GM12878 (cell line): Measurements from ENCODE around the gene TRANK1. TPM values are rescaled to one million over a fixed set of nuclear protein-coding genes. Genes with fewer than 3 reads are reported as not detected.

ENCODE experiments used
- ATAC-seq: fragments of 200-7000 bp; cut with Tn5 transposase; 3 replicates; pipeline ENCODE4 v1.9.1; 2020; ENCODE audit warnings: mild to moderate bottlenecking, moderate library complexity
- BruUV-seq: library from RNA; stranded (reverse); fragments of 400-500 nt; replicated peaks from 2 replicates; lab custom pipeline; 2021; lab: Mats Ljungman, UMichigan
- CTCF ChIA-PET: fragments of 300-600 bp; sonication (Branson Sonifier 250); formaldehyde crosslinking; extraction: SDS; loops from one replicate; lab custom pipeline; 2021; ENCODE audit warnings: inconsistent platforms; lab: Yijun Ruan, JAX
- POLR2A ChIA-PET: fragments of 350-600 bp; formaldehyde crosslinking; extraction: SDS; loops from one replicate; lab custom pipeline; 2021; ENCODE audit warnings: inconsistent platforms; lab: Charles Lee
- RAD21 ChIA-PET: fragments of 300-600 bp; sonication (Branson Sonifier 250); formaldehyde crosslinking; loops from one replicate; lab custom pipeline; 2023; ENCODE audit warnings: antibody characterized with exemption; ENCODE audit not compliant: unreplicated experiment; lab: Charles Lee
- SMC1A ChIA-PET: fragments of 300-600 bp; sonication (Branson Sonifier 250); formaldehyde crosslinking; loops from one replicate; lab custom pipeline; 2023; ENCODE audit not compliant: unreplicated experiment, uncharacterized antibody; lab: Charles Lee
- DNase-seq: peaks from one replicate; pipeline ENCODE4 v3.0.0-alpha.2; 2011; ENCODE audit warnings: low read depth, low spot score
- FAIRE-seq: peaks from 3 replicates; lab custom pipeline; 2011; peaks lifted over from hg19 to GRCh38; lab: Jason Lieb, UNC
- H2AFZ ChIP-seq: 2 replicates; pipeline ENCODE4 v1.6.0; 2011; ENCODE audit warnings: low read depth, low read length, control low read depth; ENCODE audit not compliant: control insufficient read depth
- H3K27ac ChIP-seq: 2 replicates; pipeline ENCODE4 v1.5.1; 2011; ENCODE audit warnings: control low read depth; ENCODE audit not compliant: control insufficient read depth, insufficient read depth
- H3K27me3 ChIP-seq, 2 experiments: replicated peaks in 1 of 2; 2 replicates each; pipeline versions ENCODE4 v1.6.0 to v1.6.1; 2011; ENCODE audit warnings: low read length in 1 of 2; ENCODE audit not compliant: control insufficient read depth in 2 of 2, insufficient read depth in 2 of 2
- H3K36me3 ChIP-seq, 2 experiments: 2 replicates each; pipeline ENCODE4 v1.5.1; 2011; ENCODE audit warnings: low read length in 1 of 2; ENCODE audit not compliant: control insufficient read depth in 2 of 2, insufficient read depth in 2 of 2
- H3K4me1 ChIP-seq: 2 replicates; pipeline ENCODE4 v1.6.1; 2011; ENCODE audit warnings: mild to moderate bottlenecking, low read length, moderate library complexity, mixed read lengths; ENCODE audit not compliant: control insufficient read depth, insufficient read depth
- H3K4me2 ChIP-seq: 2 replicates; pipeline ENCODE4 v1.6.0; 2011; ENCODE audit warnings: control low read depth; ENCODE audit not compliant: control insufficient read depth, insufficient read depth
- H3K4me3 ChIP-seq: fragments of 200-600 bp; sonication (generic); 2 replicates; pipeline ENCODE4 v1.5.1; 2016
- H3K79me2 ChIP-seq: 2 replicates; pipeline ENCODE4 v1.6.0; 2011; ENCODE audit warnings: low read length; ENCODE audit not compliant: control insufficient read depth, insufficient read depth
- H3K9ac ChIP-seq: 2 replicates; pipeline ENCODE4 v1.8.0; 2011; ENCODE audit warnings: low read length, control low read depth, mixed read lengths; ENCODE audit not compliant: control insufficient read depth, insufficient read depth
- H3K9me3 ChIP-seq: replicated peaks from 3 replicates; pipeline ENCODE4 v1.5.1; 2011; ENCODE audit warnings: mild to moderate bottlenecking, low read length; ENCODE audit not compliant: control insufficient read depth, insufficient read depth
- H4K20me1 ChIP-seq: 2 replicates; pipeline ENCODE4 v1.6.0; 2011; ENCODE audit not compliant: control insufficient read depth, insufficient read depth
- BACH1 ChIP-seq: fragments of 450-650 bp; IDR thresholded peaks from 2 replicates; pipeline ENCODE4 v1.6.1; 2017; ENCODE audit warnings: mild to moderate bottlenecking, borderline replicate concordance
- BCL11A ChIP-seq: IDR thresholded peaks from 2 replicates; pipeline ENCODE4 v1.6.1; 2011; ENCODE audit warnings: low read depth, low read length
- BMI1 ChIP-seq: fragments of 450-650 bp; IDR thresholded peaks from 2 replicates; pipeline ENCODE4 v1.6.1; 2016; ENCODE audit warnings: mild to moderate bottlenecking, moderate library complexity, borderline replicate concordance
- CHD2 ChIP-seq: IDR thresholded peaks from 2 replicates; pipeline ENCODE4 v1.6.1; 2011; ENCODE audit warnings: low read depth, low read length, improper control_type of control experiment, borderline replicate concordance
- FOXM1 ChIP-seq: IDR thresholded peaks from 2 replicates; pipeline ENCODE4 v1.6.1; 2012; ENCODE audit warnings: low read depth, mild to moderate bottlenecking, inconsistent platforms, low read length, moderate library complexity
- GATAD2B ChIP-seq: fragments of 450-650 bp; conservative IDR thresholded peaks from 2 replicates; pipeline ENCODE4 v1.6.1; 2017; ENCODE audit warnings: low read depth, mild to moderate bottlenecking, moderate library complexity
- HDAC2 ChIP-seq: fragments of 200-600 bp; sonication (generic); IDR thresholded peaks from 2 replicates; pipeline ENCODE4 v1.6.1; 2017
- HSF1 ChIP-seq: fragments of 150-350 bp; IDR thresholded peaks from 2 replicates; pipeline ENCODE4 v1.6.1; 2014; ENCODE audit warnings: mild to moderate bottlenecking, low read depth, low read length
- JUNB ChIP-seq: IDR thresholded peaks from 2 replicates; pipeline ENCODE4 v1.6.1; 2016; ENCODE audit warnings: antibody characterized with exemption, mild to moderate bottlenecking
- KDM1A ChIP-seq: fragments of 200-600 bp; sonication (generic); IDR thresholded peaks from 2 replicates; pipeline ENCODE4 v1.6.1; 2016; ENCODE audit warnings: borderline replicate concordance
- MYC ChIP-seq: IDR thresholded peaks from 2 replicates; pipeline ENCODE4 v1.6.1; 2011; ENCODE audit warnings: mild to moderate bottlenecking, low read length, moderate library complexity, inconsistent platforms; ENCODE audit not compliant: insufficient read depth, insufficient replicate concordance, insufficient read length, severe bottlenecking
- NFXL1 ChIP-seq: fragments of 450-650 bp; IDR thresholded peaks from 2 replicates; pipeline ENCODE4 v1.6.1; 2017; ENCODE audit warnings: antibody characterized with exemption, mild to moderate bottlenecking, borderline replicate concordance
- NR2C2 ChIP-seq: IDR thresholded peaks from 2 replicates; pipeline ENCODE4 v1.6.1; 2011; ENCODE audit warnings: borderline replicate concordance, low read depth; ENCODE audit not compliant: control insufficient read depth, insufficient read length
- POLR2AphosphoS5 ChIP-seq: IDR thresholded peaks from 2 replicates; pipeline ENCODE4 v1.6.1; 2011; ENCODE audit warnings: mild to moderate bottlenecking, low read length, inconsistent platforms
- RELA ChIP-seq: fragments of 450-650 bp; IDR thresholded peaks from 2 replicates; pipeline ENCODE4 v1.8.0; 2014; ENCODE audit warnings: borderline replicate concordance; ENCODE audit not compliant: partially characterized antibody
- SMAD5 ChIP-seq: IDR thresholded peaks from 2 replicates; pipeline ENCODE4 v1.6.1; 2016; ENCODE audit warnings: antibody characterized with exemption, low read depth
- WRNIP1 ChIP-seq: IDR thresholded peaks from 2 replicates; pipeline ENCODE4 v1.6.1; 2011; ENCODE audit warnings: low read depth, low read length, improper control_type of control experiment, borderline replicate concordance
- ZNF622 ChIP-seq: fragments of 450-650 bp; IDR thresholded peaks from 2 replicates; pipeline ENCODE4 v1.6.1; 2017; ENCODE audit warnings: mild to moderate bottlenecking, inconsistent platforms
- WGBS: methylation state at CpG from one replicate; pipeline ENCODE4 v1.1.6; 2016; ENCODE audit warnings: low lambda C conversion rate; ENCODE audit not compliant: insufficient replicate concordance, insufficient coverage; ENCODE audit errors: missing lambda C conversion rate; 5-methylcytosine and 5-hydroxymethylcytosine counted together
- in situ Hi-C: fragments of 300-500 bp; cut with MboI; formaldehyde crosslinking; loops from 9 replicates; pipeline ENCODE4 v1.14.3; 2018; ENCODE audit warnings: mixed read lengths
- intact Hi-C: fragments of 100-400 bp; cut with micrococcal nuclease; formaldehyde crosslinking; loops from one replicate; pipeline ENCODE4 v1.14.2; 2022; ENCODE audit not compliant: unreplicated experiment
- polyA plus RNA-seq, 11 experiments: library from polyadenylated mRNA; depleted of rRNA in 4 of 11; unstranded in 6 of 11; stranded (reverse) in 5 of 11; fragments of >200 nt; fragmentation: Nextera tagmentation in 4 of 11; fragmentation: Illumina TruSeq in 1 of 11; extraction: Ambion mirVana in 4 of 11; extraction: Trizol in 1 of 11; gene quantifications; 1 replicate in 1 of 11; 2 replicates in 10 of 11; pipeline versions ENCODE4 v1.2.1 to v1.2.3, GENCODE V29; 2011 to 2016; ENCODE audit warnings: inconsistent platforms in 2 of 11, missing spikeins in 2 of 11, low read depth in 1 of 11
- total RNA-seq, 4 experiments: library from RNA; depleted of rRNA in 3 of 4; stranded (reverse); fragments of >200 nt in 3 of 4; fragmentation: Illumina TruSeq in 1 of 4; extraction: Trizol in 1 of 4; gene quantifications; 2 replicates each; pipeline versions ENCODE4 v1.2.1 to v1.2.3, GENCODE V29; 2013 to 2021

Gene TRANK1
- total and polyA plus RNA-seq, 10 of the 15 experiments (the other 5 are each of a cell fraction or from before 2014, with no cell fraction given), result 0.46 to 8.8 (median 1.1) TPM

- no peaks in the 10 kb centered on the region for H3K79me2 ChIP-seq
- no peak overlapping the region for H2AFZ ChIP-seq
- FAIRE-seq (no peak), DNase-seq (no peak), ATAC-seq (no peak)
- no peak overlapping the region for H3K9ac ChIP-seq
- SMC1A ChIA-PET, result interaction anchor here (0.7 to 1.3 kb wide), 4 partner anchors 18 to 97 kb away, joined by 3 read pairs; no protein-coding TSS in a partner anchor
- H3K27ac ChIP-seq, result no peak overlapping the region
- no peak overlapping the region for H3K4me2 ChIP-seq
- intact Hi-C loops (loop anchor here (10.0 kb wide), 1 partner anchor 897 kb away; no protein-coding TSS in a partner anchor), in situ Hi-C loops (loop anchor here (10.0 kb wide), 1 partner anchor 127 kb away; no protein-coding TSS in a partner anchor)
- H3K36me3 ChIP-seq, result no peaks in the 10 kb centered on the region; a peak in 1 of 4 replicates
- no peaks in the 10 kb centered on the region for H3K4me1 ChIP-seq
- no peaks in the 10 kb centered on the region for H3K9me3 ChIP-seq
- CTCF ChIA-PET, result interaction anchor here (0.9 kb wide), 1 partner anchor 10 kb away, joined by 3 read pairs; no protein-coding TSS in a partner anchor
- no peaks in the 10 kb centered on the region for H4K20me1 ChIP-seq
- POLR2A ChIA-PET, result interaction anchor here (1.0 kb wide), 1 partner anchor 10 kb away, joined by 3 read pairs; no protein-coding TSS in a partner anchor
- RAD21 ChIA-PET, result no interaction called here
- no TSS peak for BruUV-seq
- no peak overlapping the region for H3K4me3 ChIP-seq
- WGBS, result 98% methylated on average over 5 of the region's 5 CpGs
- TF ChIP-seq BCL11A, result no peak
- TF ChIP-seq SMAD5, result no peak
- H3K27me3 ChIP-seq, result no peaks in the 10 kb centered on the region
These were observed 82.6 kb downstream of the TRANK1 start for GRCh38 chr3:36862076-36862755.

GRCh38 chr3:36859494-36859893, 85.4 kb downstream of the TRANK1 start:
- ChIA-PET SMC1A (interaction anchor here (5.3 kb wide), 1 partner anchor 9 kb away, joined by 29 read pairs; no protein-coding TSS in a partner anchor), POLR2A (no interaction called here), RAD21 (no interaction called here), CTCF (interaction anchor here (1.8 kb wide), 1 partner anchor 9 kb away, joined by 9 read pairs; no protein-coding TSS in a partner anchor)
- DNase-seq (no peak), FAIRE-seq (no peak), ATAC-seq (no peak)
- Histone ChIP-seq H3K4me1 (no peaks in the 10 kb centered on the region), H3K27ac (no peak overlapping the region), H2AFZ (no peak overlapping the region), H4K20me1 (no peaks in the 10 kb centered on the region), H3K4me3 (no peak overlapping the region), H3K4me2 (no peak overlapping the region), H3K9me3 (no peaks in the 10 kb centered on the region), H3K36me3 (no peaks in the 10 kb centered on the region; a peak in 1 of 4 replicates), H3K27me3 (no peaks in the 10 kb centered on the region), H3K79me2 (no peaks in the 10 kb centered on the region), H3K9ac (no peak overlapping the region)
- BruUV-seq, result no TSS peak
- WGBS, result 88% methylated on average over 3 of the region's 3 CpGs
- intact Hi-C loops, result no loop called here
- in situ Hi-C loops, result no loop called here
- no peak for TF ChIP-seq NFXL1
- TF ChIP-seq POLR2AphosphoS5, result no peak
- TF ChIP-seq HSF1, result no peak
- no peak for TF ChIP-seq NR2C2
- no peak for TF ChIP-seq KDM1A
- TF ChIP-seq JUNB, result no peak
- no peak for TF ChIP-seq ZNF622
- no peak for TF ChIP-seq HDAC2
- no peak for TF ChIP-seq BACH1
- TF ChIP-seq FOXM1, result no peak
- no peak for TF ChIP-seq MYC
- no peak for TF ChIP-seq RELA
- no peak for TF ChIP-seq WRNIP1
- no peak for TF ChIP-seq BMI1
- TF ChIP-seq CHD2, result no peak
- TF ChIP-seq GATAD2B, result no peak
